ENCODE data around the gene USP22. TPM values are rescaled to one million over a fixed set of nuclear protein-coding genes. Genes with fewer than 3 reads are reported as not detected.
A peak's percentile ranks its signal among the peaks of the same experiment; 100 is the strongest.
"Not testable (repeated sequence)": the region's sequence is repeated elsewhere in the genome, so short reads cannot be mapped to it uniquely, and the experiment has no call there.

The USP22 gene
- total RNA-seq, 1 donor from 2014 or later, result 192 TPM

GRCh38 chr17:20977609-20978253 is 65.1 kb downstream of the USP22 start:
- H2AFZ ChIP-seq (replicated peaks); DNase-seq (ENCODE audit: low spot score); H3K4me3 Mint-ChIP-seq; H3K4me3 ChIP-seq; H3K27me3 Mint-ChIP-seq (ENCODE audit: insufficient read depth, low read depth); H3K27ac ChIP-seq; H3K4me1 ChIP-seq; H3K4me1 Mint-ChIP-seq; H3K79me2 ChIP-seq (ENCODE audit: low read depth); H4K20me1 ChIP-seq (ENCODE audit: low read depth); H3F3A ChIP-seq (ENCODE audit: low read depth); H3K9ac ChIP-seq; H3K27me3 ChIP-seq; H3K9me3 Mint-ChIP-seq; H3K27ac Mint-ChIP-seq; H3K4me2 ChIP-seq; H3K9me3 ChIP-seq (ENCODE audit: low read depth): not testable (repeated sequence)
- peaks cover 16% of the 10 kb centered on the region for H3K36me3 ChIP-seq
- H3K36me3 Mint-ChIP-seq, result peaks cover 54% of the 10 kb centered on the region

- H3K4me3 ChIP-seq, result no peak overlapping the region
- H3K79me2 ChIP-seq (ENCODE audit: low read depth), result no peaks in the 10 kb centered on the region
- peaks cover 5% of the 10 kb centered on the region for H3K36me3 ChIP-seq
- DNase-seq (ENCODE audit: low spot score), result no peak
- H3F3A ChIP-seq (ENCODE audit: low read depth), result no peaks in the 10 kb centered on the region
- no peak overlapping the region for H3K4me2 ChIP-seq
- H3K27ac ChIP-seq, result no peak overlapping the region
- Mint-ChIP-seq H3K27me3 (ENCODE audit: insufficient read depth, low read depth) (no peaks in the 10 kb centered on the region), H3K27ac (no peak overlapping the region), H3K4me1 (no peaks in the 10 kb centered on the region), H3K36me3 (peaks cover 51% of the 10 kb centered on the region), H3K4me3 (no peak overlapping the region), H3K9me3 (peaks cover 3% of the 10 kb centered on the region)
- no peaks in the 10 kb centered on the region for H3K27me3 ChIP-seq
- peaks cover 4% of the 10 kb centered on the region for H4K20me1 ChIP-seq (ENCODE audit: low read depth)
- no peak overlapping the region for H3K9ac ChIP-seq
- no peaks in the 10 kb centered on the region for H3K9me3 ChIP-seq (ENCODE audit: low read depth)
- no peaks in the 10 kb centered on the region for H3K4me1 ChIP-seq
- no peak overlapping the region for H2AFZ ChIP-seq (replicated peaks)
- TF ChIP-seq EZH2 (IDR thresholded peaks at IDR 0.05) (no peak), EZH2phosphoT487 (IDR thresholded peaks at IDR 0.05) (no peak), CTCF (IDR thresholded peaks at IDR 0.05) (no peak)
Measured at GRCh38 chr17:20975566-20975965, 67.2 kb downstream of the USP22 start.

GRCh38 chr17:20970329-20970728 is 72.5 kb downstream of the USP22 start:
- Mint-ChIP-seq H3K27me3 (ENCODE audit: insufficient read depth, low read depth) (peaks cover 2% of the 10 kb centered on the region), H3K27ac (peak overlapping the region; percentile 67), H3K4me3 (no peak overlapping the region), H3K9me3 (no peaks in the 10 kb centered on the region), H3K36me3 (peaks cover 43% of the 10 kb centered on the region), H3K4me1 (peaks cover 34% of the 10 kb centered on the region)
- Histone ChIP-seq H3K36me3 (peaks cover 2% of the 10 kb centered on the region), H4K20me1 (ENCODE audit: low read depth) (peaks cover 13% of the 10 kb centered on the region), H3K79me2 (ENCODE audit: low read depth) (no peaks in the 10 kb centered on the region), H3K9me3 (ENCODE audit: low read depth) (no peaks in the 10 kb centered on the region), H3K4me1 (peaks cover 9% of the 10 kb centered on the region), H3F3A (ENCODE audit: low read depth) (no peaks in the 10 kb centered on the region), H3K4me2 (no peak overlapping the region), H2AFZ (replicated peaks) (no peak overlapping the region), H3K4me3 (no peak overlapping the region), H3K27ac (no peak overlapping the region), H3K9ac (no peak overlapping the region), H3K27me3 (no peaks in the 10 kb centered on the region)
- DNase-seq (ENCODE audit: low spot score), result no peak
- TF ChIP-seq EZH2phosphoT487 (IDR thresholded peaks at IDR 0.05) (no peak), CTCF (IDR thresholded peaks at IDR 0.05) (no peak), EZH2 (IDR thresholded peaks at IDR 0.05) (no peak)

GRCh38 chr17:20968913-20969616 is 73.7 kb downstream of the USP22 start:
- no peaks in the 10 kb centered on the region for H3K9me3 ChIP-seq (ENCODE audit: low read depth)
- peaks cover 2% of the 10 kb centered on the region for H3K36me3 ChIP-seq
- Mint-ChIP-seq H3K4me1 (peaks cover 34% of the 10 kb centered on the region), H3K9me3 (no peaks in the 10 kb centered on the region), H3K36me3 (peaks cover 53% of the 10 kb centered on the region), H3K27ac (no peak overlapping the region), H3K27me3 (ENCODE audit: insufficient read depth, low read depth) (peaks cover 2% of the 10 kb centered on the region), H3K4me3 (no peak overlapping the region)
- H3K4me3 ChIP-seq, result no peak overlapping the region
- H3K27ac ChIP-seq, result no peak overlapping the region
- H3F3A ChIP-seq (ENCODE audit: low read depth), result no peaks in the 10 kb centered on the region
- DNase-seq (ENCODE audit: low spot score), result no peak
- H3K27me3 ChIP-seq, result no peaks in the 10 kb centered on the region
- no peak overlapping the region for H3K9ac ChIP-seq
- H3K79me2 ChIP-seq (ENCODE audit: low read depth), result no peaks in the 10 kb centered on the region
- H2AFZ ChIP-seq (replicated peaks), result no peak overlapping the region
- no peak overlapping the region for H3K4me2 ChIP-seq
- TF ChIP-seq EZH2phosphoT487 (IDR thresholded peaks at IDR 0.05), result no peak
- no peak for TF ChIP-seq EZH2 (IDR thresholded peaks at IDR 0.05)
- TF ChIP-seq CTCF (IDR thresholded peaks at IDR 0.05), result no peak
- peaks cover 9% of the 10 kb centered on the region for H3K4me1 ChIP-seq
- H4K20me1 ChIP-seq (ENCODE audit: low read depth), result peaks cover 17% of the 10 kb centered on the region

Measured in neural progenitor cell (in vitro differentiated cells).